CD4-positive, CD25-positive, alpha-beta regulatory T cell (primary cell): ENCODE measurements around the gene KAZN. TPM values are rescaled to one million over a fixed set of nuclear protein-coding genes. Genes with fewer than 3 reads are reported as not detected.

Experiments used
- ATAC-seq, 2 donors: fragments of 150-1000 bp; cut with Tn5 transposase; one replicate each; pipeline ENCODE4 v1.10.0; 2021; ENCODE audit warnings: low read depth in 2 of 2, moderate number of reproducible peaks in 2 of 2, moderate library complexity in 1 of 2
- DNase-seq, 3 donors: peaks; one replicate each; pipeline versions ENCODE4 v3.0.0 to v3.0.0-alpha.2; 2012 to 2022; ENCODE audit warnings: mixed read lengths in 1 of 3
- H3K27ac ChIP-seq: one replicate; pipeline ENCODE4 v1.7.0; 2013; ENCODE audit warnings: mild to moderate bottlenecking, low read length; ENCODE audit not compliant: insufficient read depth, poor library complexity, severe bottlenecking
- H3K27me3 ChIP-seq: one replicate; pipeline ENCODE4 v1.7.0; 2013; ENCODE audit warnings: low read length; ENCODE audit not compliant: control insufficient read depth, insufficient read depth
- H3K36me3 ChIP-seq: one replicate; pipeline ENCODE4 v1.7.0; 2013; ENCODE audit warnings: mild to moderate bottlenecking, low read length, moderate library complexity; ENCODE audit not compliant: control insufficient read depth, insufficient read depth
- H3K4me1 ChIP-seq: 2 replicates; pipeline ENCODE4 v1.7.0; 2013; ENCODE audit warnings: mild to moderate bottlenecking, low read length; ENCODE audit not compliant: insufficient read depth, control insufficient read depth, poor library complexity, severe bottlenecking
- H3K4me3 ChIP-seq: one replicate; pipeline ENCODE4 v1.7.0; 2013; ENCODE audit warnings: low read depth, mild to moderate bottlenecking, low read length, moderate library complexity
- H3K9me3 ChIP-seq, 2 experiments: 1 replicate in 1 of 2; 2 replicates in 1 of 2; pipeline ENCODE4 v1.7.0; 2013; ENCODE audit warnings: low read length in 2 of 2, mild to moderate bottlenecking in 1 of 2, moderate library complexity in 1 of 2; ENCODE audit not compliant: control insufficient read depth in 2 of 2
- H3K27ac Mint-ChIP-seq, 3 donors: one replicate each; pipeline ENCODE4 v1.8.0; 2020 to 2022; ENCODE audit warnings: mild to moderate bottlenecking in 3 of 3, mixed read lengths in 3 of 3, moderate library complexity in 2 of 3
- H3K27me3 Mint-ChIP-seq: one replicate; pipeline ENCODE4 v1.8.0; 2022; ENCODE audit warnings: mild to moderate bottlenecking, mixed read lengths
- H3K36me3 Mint-ChIP-seq: one replicate; pipeline ENCODE4 v1.8.0; 2020; ENCODE audit warnings: mixed read lengths
- H3K4me1 Mint-ChIP-seq, 4 donors: one replicate each; pipeline ENCODE4 v1.8.0; 2020 to 2022; ENCODE audit warnings: mixed read lengths in 4 of 4, mild to moderate bottlenecking in 1 of 4
- H3K4me3 Mint-ChIP-seq, 4 donors: one replicate each; pipeline ENCODE4 v1.8.0; 2020 to 2022; ENCODE audit warnings: mild to moderate bottlenecking in 4 of 4, mixed read lengths in 4 of 4, moderate library complexity in 3 of 4
- H3K9me3 Mint-ChIP-seq, 7 donors: one replicate each; pipeline ENCODE4 v1.8.0; 2020 to 2022; ENCODE audit warnings: mixed read lengths in 7 of 7, mild to moderate bottlenecking in 3 of 7, moderate library complexity in 2 of 7
- polyA plus RNA-seq, 4 donors: library from polyadenylated mRNA; unstranded; fragments of 300-500 nt; fragmentation: Illumina TruSeq; gene quantifications; one replicate each; pipeline ENCODE4 v1.2.3, GENCODE V29; 2021
- total RNA-seq: library from RNA; stranded (reverse); gene quantifications from one replicate; pipeline ENCODE4 v1.2.3, GENCODE V29; 2022

The KAZN gene
- total and polyA plus RNA-seq, 5 donors from 2014 or later: not detected

DNA sequence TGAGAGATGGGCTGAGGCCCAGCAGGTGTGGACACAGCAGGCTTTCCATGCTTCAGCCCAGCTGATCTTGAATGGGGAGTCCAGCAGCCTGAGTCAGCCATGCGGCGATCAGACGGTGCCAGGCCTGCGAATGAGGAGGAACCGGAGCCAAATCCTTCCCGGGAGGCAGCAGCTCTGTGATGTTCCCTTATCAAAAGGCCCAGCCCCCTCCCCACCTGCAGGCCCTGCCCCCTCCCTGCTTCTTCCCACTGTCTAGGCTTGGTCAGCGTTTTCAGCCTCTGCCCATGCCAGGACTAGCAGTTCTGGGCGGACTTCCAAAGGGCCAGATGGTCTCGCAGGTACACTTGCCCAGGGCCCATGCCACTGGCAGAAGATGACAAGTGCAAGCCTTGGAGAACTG is 253.8 kb downstream of the KAZN start:
- Histone ChIP-seq H3K36me3 (no peaks in the 10 kb centered on the region), H3K27ac (no peak overlapping the region), H3K9me3 (no peaks in the 10 kb centered on the region), H3K27me3 (no peaks in the 10 kb centered on the region), H3K4me1 (no peaks in the 10 kb centered on the region), H3K4me3 (no peak overlapping the region)
- Mint-ChIP-seq H3K27me3 (peaks cover 5% of the 10 kb centered on the region), H3K4me3 (no peak overlapping the region), H3K4me1 (no peaks in the 10 kb centered on the region), H3K27ac (no peak overlapping the region), H3K9me3 (no peaks in the 10 kb centered on the region), H3K36me3 (no peaks in the 10 kb centered on the region)
- ATAC-seq: no peak
- no peak for DNase-seq

DNA sequence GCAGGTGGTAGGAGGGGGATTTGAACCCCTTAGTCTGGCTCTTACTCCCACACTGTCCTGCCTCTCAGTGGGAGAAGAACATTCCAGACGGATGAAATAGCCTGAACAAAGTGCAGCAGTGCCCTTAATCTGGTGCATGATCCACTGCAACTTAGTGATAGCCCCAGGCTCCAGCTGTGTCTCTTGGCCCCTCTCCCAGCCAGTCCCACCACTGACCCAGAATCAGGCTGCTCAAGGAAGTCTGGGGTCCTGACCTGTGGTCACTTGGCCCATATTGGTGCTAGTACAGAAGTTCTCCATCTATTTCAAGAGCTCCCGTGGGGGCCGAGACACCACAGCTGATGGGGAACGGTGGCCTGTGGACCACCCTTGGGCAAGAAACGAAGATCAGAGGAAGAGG is 255.0 kb downstream of the KAZN start:
- Mint-ChIP-seq H3K27ac (no peak overlapping the region), H3K27me3 (peaks cover 5% of the 10 kb centered on the region), H3K4me1 (no peaks in the 10 kb centered on the region), H3K4me3 (no peak overlapping the region), H3K36me3 (no peaks in the 10 kb centered on the region), H3K9me3 (no peaks in the 10 kb centered on the region)
- H3K36me3 ChIP-seq: no peaks in the 10 kb centered on the region
- DNase-seq: no peak
- no peaks in the 10 kb centered on the region for H3K27me3 ChIP-seq
- H3K27ac ChIP-seq: no peak overlapping the region
- H3K4me3 ChIP-seq: no peak overlapping the region
- no peaks in the 10 kb centered on the region for H3K4me1 ChIP-seq
- no peak for ATAC-seq
- H3K9me3 ChIP-seq: no peaks in the 10 kb centered on the region

DNA sequence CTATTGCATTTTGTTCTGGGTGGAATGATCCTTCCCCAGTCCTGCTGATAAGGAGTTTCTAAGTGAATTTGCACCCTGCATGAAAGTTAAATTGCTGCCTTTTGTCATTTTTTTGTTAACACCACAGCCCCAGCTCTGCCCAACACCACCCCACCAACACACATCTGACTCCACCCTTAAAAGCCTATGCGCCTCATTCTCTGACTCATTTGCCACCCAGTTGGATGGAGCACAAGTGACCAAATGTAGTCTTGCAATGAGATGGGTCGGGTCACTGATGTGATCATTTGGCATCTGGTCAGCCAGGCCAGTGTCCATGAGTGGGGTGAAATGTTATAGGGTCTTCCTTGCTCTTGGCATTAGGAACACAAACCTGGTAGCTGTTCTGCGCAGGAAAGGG is 256.8 kb downstream of the KAZN start:
- Mint-ChIP-seq H3K27me3 (peaks cover 5% of the 10 kb centered on the region), H3K9me3 (no peaks in the 10 kb centered on the region), H3K4me1 (no peaks in the 10 kb centered on the region), H3K27ac (no peak overlapping the region), H3K4me3 (no peak overlapping the region), H3K36me3 (no peaks in the 10 kb centered on the region)
- no peak overlapping the region for H3K4me3 ChIP-seq
- DNase-seq (no peak), ATAC-seq (no peak)
- no peaks in the 10 kb centered on the region for H3K9me3 ChIP-seq
- no peaks in the 10 kb centered on the region for H3K27me3 ChIP-seq
- no peaks in the 10 kb centered on the region for H3K36me3 ChIP-seq
- no peak overlapping the region for H3K27ac ChIP-seq
- no peaks in the 10 kb centered on the region for H3K4me1 ChIP-seq

DNA sequence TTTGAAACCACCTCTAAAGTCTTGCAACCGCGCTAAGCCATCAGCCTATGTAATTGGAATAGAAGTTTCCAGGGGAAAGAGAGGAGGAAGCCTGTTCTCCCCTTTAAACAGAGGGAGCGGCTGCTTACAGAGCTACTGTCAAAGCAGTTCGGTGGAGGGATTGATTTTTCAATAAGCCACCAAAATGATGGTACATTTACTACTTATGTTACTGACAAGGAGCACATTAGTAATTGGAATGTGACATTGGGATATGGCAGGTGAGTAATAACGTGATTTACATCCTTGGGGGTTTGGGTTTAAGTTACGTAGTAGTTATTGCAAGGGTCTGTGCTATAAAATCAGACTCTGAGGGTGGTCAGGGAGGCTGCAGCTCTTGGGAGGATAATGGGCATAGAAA is 257.3 kb downstream of the KAZN start:
- H3K4me1 Mint-ChIP-seq: no peaks in the 10 kb centered on the region

DNA sequence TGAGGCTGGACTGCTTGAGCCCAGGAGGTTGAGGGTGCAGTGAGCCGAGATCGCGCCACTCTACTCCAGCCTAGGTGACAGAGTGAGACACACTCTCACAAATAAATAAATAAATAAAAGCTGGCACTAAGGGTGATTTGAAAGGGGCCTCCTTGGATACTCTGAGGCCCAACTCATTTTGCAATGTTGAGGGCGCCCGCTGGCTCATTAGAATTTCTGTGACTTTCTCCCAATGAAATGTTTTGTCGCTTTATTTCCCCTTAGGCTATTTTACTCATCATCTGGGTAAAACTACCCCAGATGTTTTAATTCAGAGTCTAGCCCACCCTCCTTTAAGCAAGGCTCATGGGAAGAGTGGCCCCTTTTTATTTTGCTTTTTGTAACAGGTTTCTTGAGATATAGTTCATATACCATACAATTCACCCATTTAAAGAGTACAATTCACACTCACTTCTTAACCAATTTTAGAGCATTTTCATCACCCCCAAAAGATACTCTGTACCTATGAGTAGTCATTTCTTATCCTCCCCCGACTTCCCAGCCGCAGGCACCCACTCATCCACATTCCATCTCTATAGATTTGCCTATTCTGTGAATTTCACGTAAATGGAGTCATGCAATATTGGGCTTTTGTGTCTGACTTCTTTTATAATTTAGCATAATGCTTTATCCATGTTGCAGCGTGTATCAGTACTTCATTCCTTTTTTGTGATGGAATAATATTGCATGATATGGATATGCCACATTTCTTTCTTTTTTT is 259.1 kb downstream of the KAZN start:
- H3K27ac Mint-ChIP-seq: no peak overlapping the region
- H3K4me1 ChIP-seq: no peaks in the 10 kb centered on the region
- no peaks in the 10 kb centered on the region for H3K27me3 ChIP-seq
- H3K27me3 Mint-ChIP-seq: peaks cover 10% of the 10 kb centered on the region
- DNase-seq (no peak), ATAC-seq (no peak)
- no peak overlapping the region for H3K4me3 ChIP-seq
- no peaks in the 10 kb centered on the region for H3K36me3 Mint-ChIP-seq
- H3K36me3 ChIP-seq: no peaks in the 10 kb centered on the region
- H3K27ac ChIP-seq: no peak overlapping the region
- no peak overlapping the region for H3K4me3 Mint-ChIP-seq
- no peaks in the 10 kb centered on the region for H3K9me3 Mint-ChIP-seq
- no peaks in the 10 kb centered on the region for H3K9me3 ChIP-seq
- H3K4me1 Mint-ChIP-seq: no peaks in the 10 kb centered on the region

More for the DNA sequence above, 257.3 kb downstream of the KAZN start:
- H3K27me3 ChIP-seq: no peaks in the 10 kb centered on the region
- DNase-seq (no peak), ATAC-seq (no peak)
- H3K9me3 ChIP-seq: no peaks in the 10 kb centered on the region
- no peak overlapping the region for H3K4me3 ChIP-seq
- Mint-ChIP-seq H3K27ac (no peak overlapping the region), H3K4me3 (no peak overlapping the region), H3K9me3 (no peaks in the 10 kb centered on the region), H3K27me3 (peaks cover 5% of the 10 kb centered on the region), H3K36me3 (no peaks in the 10 kb centered on the region)
- no peaks in the 10 kb centered on the region for H3K4me1 ChIP-seq
- H3K36me3 ChIP-seq: no peaks in the 10 kb centered on the region
- no peak overlapping the region for H3K27ac ChIP-seq

DNA sequence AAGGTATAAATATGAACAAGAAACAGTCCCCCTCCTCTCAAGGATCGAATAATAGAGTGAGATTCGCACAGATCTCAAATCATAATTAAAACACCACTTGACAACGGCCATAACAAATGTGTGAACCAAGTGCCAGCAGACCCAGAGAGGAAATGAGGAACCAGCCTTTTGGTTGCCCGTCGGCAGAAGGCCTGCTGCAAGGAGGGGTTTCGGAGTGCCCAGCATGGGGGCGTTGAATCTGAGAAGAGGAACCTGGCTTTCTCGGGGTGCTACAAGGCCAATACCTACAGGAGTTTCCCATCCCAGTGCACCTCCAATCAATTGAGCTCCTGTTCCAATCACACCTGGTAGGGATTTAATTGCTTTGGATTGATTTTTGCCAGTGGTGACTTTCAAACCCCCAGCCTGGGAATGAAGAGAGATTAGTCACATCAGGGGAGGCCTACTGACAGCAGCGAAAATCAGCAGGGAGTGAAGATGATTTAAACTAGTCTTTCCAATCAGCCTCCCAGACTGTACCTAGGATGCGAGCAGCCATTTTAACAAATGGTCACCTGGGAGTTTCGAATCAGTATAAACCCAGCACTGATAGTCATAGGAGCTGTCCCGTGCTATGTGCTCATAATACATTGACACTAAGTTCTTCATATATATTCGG is 263.8 kb downstream of the KAZN start:
- Mint-ChIP-seq H3K4me1 (no peaks in the 10 kb centered on the region), H3K4me3 (no peak overlapping the region), H3K36me3 (no peaks in the 10 kb centered on the region), H3K27me3 (peaks cover 5% of the 10 kb centered on the region), H3K27ac (no peak overlapping the region), H3K9me3 (no peaks in the 10 kb centered on the region)
- Histone ChIP-seq H3K27me3 (no peaks in the 10 kb centered on the region), H3K4me1 (no peaks in the 10 kb centered on the region), H3K4me3 (no peak overlapping the region), H3K36me3 (no peaks in the 10 kb centered on the region), H3K9me3 (no peaks in the 10 kb centered on the region), H3K27ac (no peak overlapping the region)
- no peak for ATAC-seq
- DNase-seq: no peak

DNA sequence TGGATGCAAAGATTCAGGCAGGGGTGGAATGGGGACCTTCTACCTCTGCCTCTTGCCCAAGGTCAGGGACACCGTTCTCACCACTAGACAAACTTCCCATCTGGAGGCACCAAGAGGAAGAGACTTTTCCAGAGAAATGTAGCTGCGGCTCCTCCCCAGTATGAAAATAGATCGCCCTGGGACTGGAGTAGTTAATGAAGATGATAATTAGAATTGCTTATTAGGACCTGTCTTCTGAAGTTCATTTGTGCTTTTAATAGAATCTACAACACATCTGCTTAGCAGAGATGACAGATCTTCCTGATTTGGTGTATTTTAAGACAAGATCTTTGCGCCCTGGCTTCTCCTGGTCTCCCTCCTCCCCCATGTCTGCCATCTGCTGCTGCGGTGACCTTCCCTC is 266.6 kb downstream of the KAZN start:
- no peak for ATAC-seq
- no peaks in the 10 kb centered on the region for H3K4me1 Mint-ChIP-seq
- no peaks in the 10 kb centered on the region for H3K9me3 ChIP-seq
- H3K27ac Mint-ChIP-seq: no peak overlapping the region
- H3K36me3 Mint-ChIP-seq: no peaks in the 10 kb centered on the region
- no peak overlapping the region for H3K4me3 Mint-ChIP-seq
- H3K27me3 ChIP-seq: no peaks in the 10 kb centered on the region
- H3K4me1 ChIP-seq: no peaks in the 10 kb centered on the region
- no peak overlapping the region for H3K27ac ChIP-seq
- DNase-seq: no peak
- no peaks in the 10 kb centered on the region for H3K36me3 ChIP-seq
- peaks cover 9% of the 10 kb centered on the region for H3K27me3 Mint-ChIP-seq
- H3K9me3 Mint-ChIP-seq: no peaks in the 10 kb centered on the region
- no peak overlapping the region for H3K4me3 ChIP-seq
